Measurements from ENCODE around the gene GFPT1.

Gene GFPT1

DNA sequence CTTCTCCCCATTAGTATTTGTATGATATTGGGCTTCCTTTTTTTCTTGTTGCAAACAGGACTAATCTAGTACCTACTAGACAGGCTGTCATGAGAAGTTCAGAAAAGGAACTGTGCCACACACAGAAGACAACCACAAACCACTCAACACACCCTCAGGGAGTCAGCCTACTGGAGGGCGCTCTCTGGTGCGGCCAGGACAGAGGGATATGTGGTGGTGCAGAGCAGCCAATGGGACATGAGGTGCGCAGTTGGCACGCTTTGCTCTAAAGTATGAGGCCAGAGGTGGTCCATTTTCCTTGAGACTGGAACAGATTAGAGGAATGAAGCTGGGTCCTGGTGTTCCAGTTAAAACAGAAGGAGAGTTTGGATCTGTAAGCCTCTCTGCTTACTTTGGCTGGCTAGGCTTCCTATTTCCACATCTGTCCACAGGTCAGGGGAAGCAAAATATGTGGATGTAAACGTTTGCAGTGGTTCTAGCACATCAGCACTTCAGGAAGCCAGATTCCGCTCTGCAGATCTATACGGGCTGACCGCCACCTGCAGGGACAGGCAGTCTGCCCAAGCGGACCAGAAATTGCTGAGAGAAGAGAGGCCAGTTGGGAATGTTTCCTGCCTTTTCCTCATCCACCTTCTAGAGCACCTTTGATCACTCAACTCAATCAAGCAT, 114.1 kb downstream of the GFPT1 start:
- TF ChIP-seq, protein P1, sequence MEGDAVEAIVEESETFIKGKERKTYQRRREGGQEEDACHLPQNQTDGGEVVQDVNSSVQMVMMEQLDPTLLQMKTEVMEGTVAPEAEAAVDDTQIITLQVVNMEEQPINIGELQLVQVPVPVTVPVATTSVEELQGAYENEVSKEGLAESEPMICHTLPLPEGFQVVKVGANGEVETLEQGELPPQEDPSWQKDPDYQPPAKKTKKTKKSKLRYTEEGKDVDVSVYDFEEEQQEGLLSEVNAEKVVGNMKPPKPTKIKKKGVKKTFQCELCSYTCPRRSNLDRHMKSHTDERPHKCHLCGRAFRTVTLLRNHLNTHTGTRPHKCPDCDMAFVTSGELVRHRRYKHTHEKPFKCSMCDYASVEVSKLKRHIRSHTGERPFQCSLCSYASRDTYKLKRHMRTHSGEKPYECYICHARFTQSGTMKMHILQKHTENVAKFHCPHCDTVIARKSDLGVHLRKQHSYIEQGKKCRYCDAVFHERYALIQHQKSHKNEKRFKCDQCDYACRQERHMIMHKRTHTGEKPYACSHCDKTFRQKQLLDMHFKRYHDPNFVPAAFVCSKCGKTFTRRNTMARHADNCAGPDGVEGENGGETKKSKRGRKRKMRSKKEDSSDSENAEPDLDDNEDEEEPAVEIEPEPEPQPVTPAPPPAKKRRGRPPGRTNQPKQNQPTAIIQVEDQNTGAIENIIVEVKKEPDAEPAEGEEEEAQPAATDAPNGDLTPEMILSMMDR (conservative IDR thresholded peaks at IDR 0.05; ENCODE audit: low read depth, low read length): no peak
- DNase-seq (ENCODE audit: low read depth): no peak
- H3K4me3 ChIP-seq (ENCODE audit: low read length): no peak overlapping the region

DNA sequence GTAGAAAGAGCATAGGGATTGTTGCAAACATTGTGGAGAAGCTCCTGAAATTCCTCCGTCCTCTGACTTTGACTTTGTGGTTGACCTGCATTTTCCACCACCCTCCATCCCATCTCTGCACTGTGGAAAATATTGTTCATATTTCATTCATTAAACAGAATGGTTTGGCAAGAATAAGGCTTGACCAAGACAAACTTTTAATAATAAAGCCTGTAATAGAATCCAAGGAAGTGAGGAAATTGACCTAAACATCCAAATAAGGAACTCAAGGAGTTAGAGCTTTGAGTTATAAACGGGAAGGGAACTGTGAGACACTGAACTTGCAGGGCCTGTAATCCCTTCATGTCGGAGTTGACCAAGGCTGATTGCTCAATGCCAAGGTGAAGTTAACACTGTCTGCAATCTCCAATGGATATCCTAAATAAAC, 115.2 kb downstream of the GFPT1 start:
- H3K4me3 ChIP-seq (ENCODE audit: low read length): no peak overlapping the region
- TF ChIP-seq, protein P1 (conservative IDR thresholded peaks at IDR 0.05; ENCODE audit: low read depth, low read length): no peak
- no peak for DNase-seq (ENCODE audit: low read depth)
